ENCODE measurements around the gene ST6GALNAC5. TPM values are rescaled to one million over a fixed set of nuclear protein-coding genes. Genes with fewer than 3 reads are reported as not detected.

ST6GALNAC5 gene
- total RNA-seq, 4 donors from 2014 or later = 0.44 to 3.2 (median 0.65) TPM; not detected in 1

- no peak for DNase-seq (ENCODE audit: low spot score)
- TF ChIP-seq, protein P1, sequence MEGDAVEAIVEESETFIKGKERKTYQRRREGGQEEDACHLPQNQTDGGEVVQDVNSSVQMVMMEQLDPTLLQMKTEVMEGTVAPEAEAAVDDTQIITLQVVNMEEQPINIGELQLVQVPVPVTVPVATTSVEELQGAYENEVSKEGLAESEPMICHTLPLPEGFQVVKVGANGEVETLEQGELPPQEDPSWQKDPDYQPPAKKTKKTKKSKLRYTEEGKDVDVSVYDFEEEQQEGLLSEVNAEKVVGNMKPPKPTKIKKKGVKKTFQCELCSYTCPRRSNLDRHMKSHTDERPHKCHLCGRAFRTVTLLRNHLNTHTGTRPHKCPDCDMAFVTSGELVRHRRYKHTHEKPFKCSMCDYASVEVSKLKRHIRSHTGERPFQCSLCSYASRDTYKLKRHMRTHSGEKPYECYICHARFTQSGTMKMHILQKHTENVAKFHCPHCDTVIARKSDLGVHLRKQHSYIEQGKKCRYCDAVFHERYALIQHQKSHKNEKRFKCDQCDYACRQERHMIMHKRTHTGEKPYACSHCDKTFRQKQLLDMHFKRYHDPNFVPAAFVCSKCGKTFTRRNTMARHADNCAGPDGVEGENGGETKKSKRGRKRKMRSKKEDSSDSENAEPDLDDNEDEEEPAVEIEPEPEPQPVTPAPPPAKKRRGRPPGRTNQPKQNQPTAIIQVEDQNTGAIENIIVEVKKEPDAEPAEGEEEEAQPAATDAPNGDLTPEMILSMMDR (IDR thresholded peaks at IDR 0.05) = no peak
- ATAC-seq (ENCODE audit: low FRiP score) = no peak
Measured at GRCh38 chr1:77064246-77064645, 197.0 kb downstream of the ST6GALNAC5 start.

GRCh38 chr1:77065693-77066342 lies 198.5 kb downstream of the ST6GALNAC5 start:
- TF ChIP-seq, protein P1 (IDR thresholded peaks at IDR 0.05) = no peak
- no peak for ATAC-seq (ENCODE audit: low FRiP score)
- no peak for DNase-seq (ENCODE audit: low spot score)

GRCh38 chr1:77068013-77068412 lies 200.7 kb downstream of the ST6GALNAC5 start:
- no peak for DNase-seq (ENCODE audit: low spot score)

DNA sequence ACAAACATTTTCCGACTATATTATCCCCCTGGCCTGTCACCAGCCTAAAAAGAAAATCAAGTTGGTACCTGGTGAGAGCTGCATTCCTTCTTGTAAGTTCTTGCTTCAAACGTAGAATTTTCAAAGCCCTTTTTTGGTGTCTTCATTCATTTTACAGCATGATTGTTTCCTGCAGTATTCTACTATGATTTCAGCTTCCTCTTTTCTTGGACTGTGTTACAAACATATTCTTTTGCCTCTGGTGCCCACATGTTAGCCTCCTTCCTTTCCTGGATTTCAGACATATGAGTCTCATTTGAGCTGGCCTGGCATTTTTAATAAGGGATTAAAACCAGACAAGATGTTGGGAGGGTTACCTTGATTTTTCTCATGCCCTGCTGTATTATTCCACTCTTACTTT lies 209.5 kb downstream of the ST6GALNAC5 start:
- DNase-seq (ENCODE audit: low spot score) = no peak
- no peak for ATAC-seq (ENCODE audit: low FRiP score)
- TF ChIP-seq, protein P1 (IDR thresholded peaks at IDR 0.05) = no peak

More at GRCh38 chr1:77068013-77068412, 200.7 kb downstream of the ST6GALNAC5 start:
- no peak for ATAC-seq (ENCODE audit: low FRiP score)
- TF ChIP-seq, protein P1 (IDR thresholded peaks at IDR 0.05) = no peak

- DNase-seq (ENCODE audit: low spot score) (no peak), ATAC-seq (ENCODE audit: low FRiP score) (peak; percentile 57)
- TF ChIP-seq, protein P1 (IDR thresholded peaks at IDR 0.05) = no peak
Measured at GRCh38 chr1:77081834-77082233, 214.6 kb downstream of the ST6GALNAC5 start.

- DNase-seq (ENCODE audit: low spot score) (no peak), ATAC-seq (ENCODE audit: low FRiP score) (no peak)
- TF ChIP-seq, protein P1 (IDR thresholded peaks at IDR 0.05) = no peak
Measured at GRCh38 chr1:77084457-77084856, 217.2 kb downstream of the ST6GALNAC5 start.

GRCh38 chr1:77085109-77085508 lies 217.8 kb downstream of the ST6GALNAC5 start:
- no peak for ATAC-seq (ENCODE audit: low FRiP score)
- DNase-seq (ENCODE audit: low spot score) = no peak
- TF ChIP-seq, protein P1 (IDR thresholded peaks at IDR 0.05) = no peak
